Natural killer cell (primary cell): ENCODE data around the gene TMEM8B. TPM values are rescaled to one million over a fixed set of nuclear protein-coding genes. Genes with fewer than 3 reads are reported as not detected.

Experiments used
- ATAC-seq, 3 donors: fragments of 150-1000 bp in 2 of 3; fragments of 200-7000 bp in 1 of 3; cut with Tn5 transposase; 1 replicate in 1 of 3; 2 replicates in 2 of 3; pipeline ENCODE4 v1.10.0; 2021; ENCODE audit warnings: mild to moderate bottlenecking in 2 of 3, moderate library complexity in 2 of 3
- DNase-seq, 2 donors: peaks; one replicate each; pipeline versions ENCODE4 v3.0.0 to v3.0.0-alpha.2; 2013 to 2021; ENCODE audit warnings: mixed read lengths in 1 of 2
- H3K27ac ChIP-seq: one replicate; pipeline ENCODE4 v1.5.1; 2013; ENCODE audit warnings: mild to moderate bottlenecking, low read length
- H3K27me3 ChIP-seq: one replicate; pipeline ENCODE4 v1.6.1; 2013; ENCODE audit warnings: low read length; ENCODE audit not compliant: control insufficient read depth, insufficient read depth
- H3K36me3 ChIP-seq: one replicate; pipeline ENCODE4 v1.6.1; 2013; ENCODE audit warnings: low read length; ENCODE audit not compliant: control insufficient read depth, insufficient read depth
- H3K4me1 ChIP-seq: one replicate; pipeline ENCODE4 v1.6.1; 2013; ENCODE audit warnings: low read length; ENCODE audit not compliant: control insufficient read depth, insufficient read depth
- H3K4me3 ChIP-seq: one replicate; pipeline ENCODE4 v1.5.1; 2013; ENCODE audit warnings: low read length
- H3K9me3 ChIP-seq: one replicate; pipeline ENCODE4 v1.6.1; 2013; ENCODE audit warnings: low read length; ENCODE audit not compliant: control insufficient read depth, insufficient read depth
- H3K27ac Mint-ChIP-seq, 2 donors: one replicate each; pipeline ENCODE4 v1.8.0; 2022; ENCODE audit warnings: mild to moderate bottlenecking in 2 of 2, mixed read lengths in 2 of 2, moderate library complexity in 1 of 2
- H3K27me3 Mint-ChIP-seq, 2 donors: one replicate each; pipeline ENCODE4 v1.8.0; 2022; ENCODE audit warnings: low read depth in 2 of 2, mixed read lengths in 2 of 2
- H3K36me3 Mint-ChIP-seq: one replicate; pipeline ENCODE4 v1.8.0; 2022; ENCODE audit warnings: mixed read lengths
- H3K4me1 Mint-ChIP-seq, 2 donors: one replicate each; pipeline ENCODE4 v1.8.0; 2022; ENCODE audit warnings: mixed read lengths in 2 of 2
- H3K4me3 Mint-ChIP-seq: one replicate; pipeline ENCODE4 v1.8.0; 2022; ENCODE audit warnings: mild to moderate bottlenecking, moderate library complexity, mixed read lengths
- H3K9me3 Mint-ChIP-seq, 2 donors: one replicate each; pipeline ENCODE4 v1.8.0; 2022; ENCODE audit warnings: mixed read lengths in 2 of 2
- CTCF ChIP-seq: fragments of 200-600 bp; IDR thresholded peaks from one replicate; pipeline ENCODE4 v1.8.0; 2022; ENCODE audit warnings: antibody characterized with exemption
- WGBS: methylation state at CpG from one replicate; pipeline ENCODE4 v1.1.7; 2013; ENCODE audit warnings: missing lambda C conversion rate; ENCODE audit not compliant: insufficient coverage; 5-methylcytosine and 5-hydroxymethylcytosine counted together
- intact Hi-C: fragments of 100-400 bp; cut with micrococcal nuclease; formaldehyde crosslinking; loops from one replicate; pipeline ENCODE4 v1.14.2; 2022
- total RNA-seq, 4 donors: library from RNA; stranded (reverse); fragments of 120-200 nt in 1 of 4; gene quantifications; one replicate each; pipeline versions ENCODE4 v1.2.3 to v1.2.4, GENCODE V29; 2013 to 2022

The TMEM8B gene
- total RNA-seq, 3 donors from 2014 or later (not counting 1 experiment from before 2014, with no cell fraction given): 5.2 to 7.8 (median 5.4) TPM

- ATAC-seq (no peak), DNase-seq (no peak)
- Histone ChIP-seq H3K27me3 (no peaks in the 10 kb centered on the region), H3K36me3 (no peaks in the 10 kb centered on the region), H3K9me3 (no peaks in the 10 kb centered on the region), H3K27ac (no peak overlapping the region), H3K4me1 (no peaks in the 10 kb centered on the region), H3K4me3 (no peak overlapping the region)
- intact Hi-C loops: no loop called here
- H3K27me3 Mint-ChIP-seq: peaks cover 0 to 9% of the 10 kb centered on the region in 2 donors
- WGBS: 94% methylated on average over 2 of the region's 2 CpGs
- H3K4me1 Mint-ChIP-seq: peaks cover 0 to 21% of the 10 kb centered on the region in 2 donors
- H3K36me3 Mint-ChIP-seq: no peaks in the 10 kb centered on the region
- no peaks in the 10 kb centered on the region for H3K9me3 Mint-ChIP-seq
- no peak overlapping the region for H3K4me3 Mint-ChIP-seq
- no peak overlapping the region for H3K27ac Mint-ChIP-seq
- TF ChIP-seq CTCF: no peak
Measured at GRCh38 chr9:35793461-35793860, 35.6 kb upstream of the TMEM8B start.

GRCh38 chr9:35795695-35796094, 33.3 kb upstream of the TMEM8B start:
- ATAC-seq (no peak), DNase-seq (no peak)
- no peaks in the 10 kb centered on the region for H3K36me3 ChIP-seq
- no peak overlapping the region for H3K27ac ChIP-seq
- H3K9me3 Mint-ChIP-seq: no peaks in the 10 kb centered on the region
- intact Hi-C loops: no loop called here
- no peak for TF ChIP-seq CTCF
- H3K4me3 Mint-ChIP-seq: no peak overlapping the region
- H3K9me3 ChIP-seq: no peaks in the 10 kb centered on the region
- H3K4me3 ChIP-seq: no peak overlapping the region
- H3K4me1 Mint-ChIP-seq: peaks cover 0 to 16% of the 10 kb centered on the region in 2 donors
- no peak overlapping the region for H3K27ac Mint-ChIP-seq
- H3K36me3 Mint-ChIP-seq: no peaks in the 10 kb centered on the region
- H3K27me3 ChIP-seq: no peaks in the 10 kb centered on the region
- peaks cover 0 to 5% of the 10 kb centered on the region in 2 donors for H3K27me3 Mint-ChIP-seq
- no peaks in the 10 kb centered on the region for H3K4me1 ChIP-seq

- 92% methylated on average over 3 of the region's 6 CpGs for WGBS
Measured at GRCh38 chr9:35797311-35798109, 31.5 kb upstream of the TMEM8B start.

More at GRCh38 chr9:35797311-35798109, 31.5 kb upstream of the TMEM8B start:
- Mint-ChIP-seq H3K36me3 (no peaks in the 10 kb centered on the region), H3K27ac (no peak overlapping the region), H3K9me3 (no peaks in the 10 kb centered on the region), H3K4me1 (peaks cover 0 to 9% of the 10 kb centered on the region in 2 donors), H3K27me3 (no peaks in the 10 kb centered on the region), H3K4me3 (no peak overlapping the region)
- no peak overlapping the region for H3K27ac ChIP-seq
- DNase-seq: no peak
- no peaks in the 10 kb centered on the region for H3K4me1 ChIP-seq
- intact Hi-C loops: no loop called here
- H3K4me3 ChIP-seq: no peak overlapping the region
- no peak for ATAC-seq
- no peaks in the 10 kb centered on the region for H3K9me3 ChIP-seq
- H3K36me3 ChIP-seq: no peaks in the 10 kb centered on the region
- TF ChIP-seq CTCF: no peak
- no peaks in the 10 kb centered on the region for H3K27me3 ChIP-seq
